Activated CD8-positive, alpha-beta T cell treated with anti-CD3 and anti-CD28 coated beads, Interleukin-2, amount 10 ng/mL, durations not matched to agents 7 days and 5 days (primary cell): ENCODE results near the gene AEN. TPM values are rescaled to one million over a fixed set of nuclear protein-coding genes. Genes with fewer than 3 reads are reported as not detected.
"Not testable (repeated sequence)": the region's sequence is repeated elsewhere in the genome, so short reads cannot be mapped to it uniquely, and the experiment has no call there.

ENCODE experiments used
- ATAC-seq: fragments of 150-1000 bp; cut with Tn5 transposase; one replicate; pipeline ENCODE4 v1.10.0; 2021; ENCODE audit warnings: moderate library complexity
- CTCF ChIA-PET: fragments of 350-600 bp; sonication (Branson Sonifier 250); formaldehyde crosslinking; loops from one replicate; lab custom pipeline; 2021; ENCODE audit warnings: antibody characterized with exemption; lab: Charles Lee
- POLR2A ChIA-PET: fragments of 350-600 bp; sonication (Branson Sonifier 250); formaldehyde crosslinking; loops from one replicate; lab custom pipeline; 2021; ENCODE audit warnings: antibody characterized with exemption; lab: Charles Lee
- DNase-seq: peaks from one replicate; pipeline ENCODE4 v3.0.0-alpha.2; 2020
- H3K27ac Mint-ChIP-seq: one replicate; pipeline ENCODE4 v1.8.0; 2021; ENCODE audit warnings: mild to moderate bottlenecking, mixed read lengths
- H3K27me3 Mint-ChIP-seq: one replicate; pipeline ENCODE4 v1.8.0; 2021; ENCODE audit warnings: low read depth, mixed read lengths
- H3K36me3 Mint-ChIP-seq: one replicate; pipeline ENCODE4 v1.8.0; 2021; ENCODE audit warnings: low read depth, mixed read lengths
- H3K4me1 Mint-ChIP-seq: one replicate; pipeline ENCODE4 v1.8.0; 2021; ENCODE audit warnings: low read depth, mixed read lengths
- H3K4me3 Mint-ChIP-seq: one replicate; pipeline ENCODE4 v1.8.0; 2021; ENCODE audit warnings: mild to moderate bottlenecking, mixed read lengths
- H3K9me3 Mint-ChIP-seq: one replicate; pipeline ENCODE4 v1.8.0; 2022; ENCODE audit warnings: mixed read lengths; ENCODE audit not compliant: insufficient read depth
- total RNA-seq, 2 experiments: library from RNA; stranded (reverse); gene quantifications; one replicate each; pipeline ENCODE4 v1.2.3, GENCODE V29; 2021

The AEN gene
- total RNA-seq, 2 experiments from 2014 or later, result 52.6 to 53.2 TPM

- ATAC-seq, result no peak
These were observed 3.9 kb downstream of the AEN start for GRCh38 chr15:88624971-88625490.

GRCh38 chr15:88625943-88626741 is 5.0 kb downstream of the AEN start:
- ChIA-PET POLR2A (interaction anchor here (1.0 kb wide), 1 partner anchor 159 kb away, joined by 4 read pairs; the partner anchor contains the start of genes MRPL46 and MRPS11), CTCF (interaction anchor here (0.6 to 3.3 kb wide), 5 partner anchors 19 to 581 kb away, joined by 3 to 35 read pairs (median 4); no protein-coding TSS in a partner anchor)
- Mint-ChIP-seq H3K4me3 (peak overlapping the region; percentile 15), H3K4me1 (peaks cover 86% of the 10 kb centered on the region), H3K9me3 (no peaks in the 10 kb centered on the region), H3K36me3 (peaks cover 87% of the 10 kb centered on the region), H3K27ac (peak overlapping the region; percentile 87), H3K27me3 (no peaks in the 10 kb centered on the region)
- DNase-seq (no peak), ATAC-seq (no peak)

More at GRCh38 chr15:88624971-88625490, 3.9 kb downstream of the AEN start:
- POLR2A ChIA-PET, result interaction anchor here (0.6 to 1.9 kb wide), 8 partner anchors 25 to 1102 kb away, joined by 3 to 10 read pairs (median 4); partner anchors contain the start of genes HAPLN3, MRPL46 and MRPS11
- Mint-ChIP-seq H3K4me3 (peak overlapping the region; percentile 94), H3K36me3 (peaks cover 79% of the 10 kb centered on the region), H3K9me3 (no peaks in the 10 kb centered on the region), H3K27ac (peak overlapping the region; percentile 90), H3K4me1 (peaks cover 84% of the 10 kb centered on the region), H3K27me3 (no peaks in the 10 kb centered on the region)
- CTCF ChIA-PET, result interaction anchor here (0.6 to 3.3 kb wide), 36 partner anchors 9 to 574 kb away, joined by 3 to 35 read pairs (median 4); partner anchors contain the start of genes ACAN, MRPL46 and MRPS11
- no peak for DNase-seq

GRCh38 chr15:88627463-88627862 is 6.3 kb downstream of the AEN start:
- CTCF ChIA-PET, result interaction anchor here (0.7 to 1.1 kb wide), 2 partner anchors 21 to 31 kb away, joined by 3 to 4 read pairs; no protein-coding TSS in a partner anchor
- Mint-ChIP-seq H3K4me1 (peaks cover 96% of the 10 kb centered on the region), H3K4me3 (peak overlapping the region; percentile 59), H3K27ac (peak overlapping the region; percentile 87), H3K27me3 (no peaks in the 10 kb centered on the region), H3K36me3 (peaks cover 90% of the 10 kb centered on the region), H3K9me3 (no peaks in the 10 kb centered on the region)
- peak; percentile 88 for DNase-seq
- peak; percentile 78 for ATAC-seq
- POLR2A ChIA-PET, result no interaction called here

- peaks cover 90% of the 10 kb centered on the region for H3K36me3 Mint-ChIP-seq
- H3K4me3 Mint-ChIP-seq, result peak overlapping the region; percentile 59
- H3K9me3 Mint-ChIP-seq, result no peaks in the 10 kb centered on the region
- ATAC-seq, result no peak
- peak overlapping the region; percentile 87 for H3K27ac Mint-ChIP-seq
- ChIA-PET CTCF (interaction anchor here (1.1 kb wide), 1 partner anchor 30 kb away, joined by 4 read pairs; no protein-coding TSS in a partner anchor), POLR2A (no interaction called here)
- DNase-seq, result no peak
- peaks cover 95% of the 10 kb centered on the region for H3K4me1 Mint-ChIP-seq
- no peaks in the 10 kb centered on the region for H3K27me3 Mint-ChIP-seq
These were observed 7.0 kb downstream of the AEN start for GRCh38 chr15:88628018-88628654.

- Mint-ChIP-seq H3K27me3 (no peaks in the 10 kb centered on the region), H3K4me3 (no peak overlapping the region), H3K9me3 (no peaks in the 10 kb centered on the region), H3K27ac (peak overlapping the region; percentile 81), H3K36me3 (peaks cover 89% of the 10 kb centered on the region), H3K4me1 (peaks cover 91% of the 10 kb centered on the region)
- POLR2A ChIA-PET, result no interaction called here
- ATAC-seq (no peak), DNase-seq (no peak)
- CTCF ChIA-PET, result no interaction called here
These were observed 7.9 kb downstream of the AEN start for GRCh38 chr15:88629071-88629470.

GRCh38 chr15:88630141-88630721 is 9.1 kb downstream of the AEN start:
- POLR2A ChIA-PET, result interaction anchor here (1.4 to 1.7 kb wide), 2 partner anchors 8 to 9 kb away, joined by 3 to 7 read pairs; partner anchors contain the start of gene AEN
- Mint-ChIP-seq H3K27me3 (no peaks in the 10 kb centered on the region), H3K9me3 (no peaks in the 10 kb centered on the region), H3K4me3 (peak overlapping the region; percentile 45), H3K27ac (peak overlapping the region; percentile 81), H3K36me3 (peaks cover 86% of the 10 kb centered on the region), H3K4me1 (peaks cover 90% of the 10 kb centered on the region)
- DNase-seq, result no peak
- ATAC-seq, result peak; percentile 15
- CTCF ChIA-PET, result no interaction called here

GRCh38 chr15:88630798-88631463 is 9.8 kb downstream of the AEN start:
- peaks cover 92% of the 10 kb centered on the region for H3K4me1 Mint-ChIP-seq
- no peak overlapping the region for H3K4me3 Mint-ChIP-seq
- peaks cover 86% of the 10 kb centered on the region for H3K36me3 Mint-ChIP-seq
- H3K27me3 Mint-ChIP-seq, result no peaks in the 10 kb centered on the region
- CTCF ChIA-PET, result no interaction called here
- H3K9me3 Mint-ChIP-seq, result no peaks in the 10 kb centered on the region
- POLR2A ChIA-PET, result interaction anchor here (0.7 to 1.7 kb wide), 3 partner anchors 9 to 349 kb away, joined by 3 to 7 read pairs (median 5); partner anchors contain the start of gene AEN
- DNase-seq (no peak), ATAC-seq (no peak)
- peak overlapping the region; percentile 81 for H3K27ac Mint-ChIP-seq

- POLR2A ChIA-PET, result interaction anchor here (0.7 to 1.7 kb wide), 4 partner anchors 10 to 349 kb away, joined by 3 to 7 read pairs (median 5); partner anchors contain the start of gene AEN
- no peak for ATAC-seq
- no peaks in the 10 kb centered on the region for H3K27me3 Mint-ChIP-seq
- peaks cover 92% of the 10 kb centered on the region for H3K4me1 Mint-ChIP-seq
- H3K9me3 Mint-ChIP-seq, result no peaks in the 10 kb centered on the region
- no peak overlapping the region for H3K4me3 Mint-ChIP-seq
- no peak for DNase-seq
- CTCF ChIA-PET, result no interaction called here
- peak overlapping the region; percentile 81 for H3K27ac Mint-ChIP-seq
- H3K36me3 Mint-ChIP-seq, result peaks cover 88% of the 10 kb centered on the region
These were observed 10.4 kb downstream of the AEN start for GRCh38 chr15:88631464-88632028.

- H3K4me3 Mint-ChIP-seq, DNase-seq, H3K27me3 Mint-ChIP-seq, ATAC-seq, H3K9me3 Mint-ChIP-seq: not testable (repeated sequence)
- Mint-ChIP-seq H3K27ac (peak overlapping the region; percentile 70), H3K36me3 (peaks cover 86% of the 10 kb centered on the region), H3K4me1 (peaks cover 92% of the 10 kb centered on the region)
- ChIA-PET CTCF (interaction anchor here (0.6 to 1.4 kb wide), 2 partner anchors 11 to 383 kb away, joined by 3 to 4 read pairs; no protein-coding TSS in a partner anchor), POLR2A (interaction anchor here (1.4 kb wide), 1 partner anchor 11 kb away, joined by 5 read pairs; the partner anchor contains the start of gene AEN)
These were observed 11.7 kb downstream of the AEN start for GRCh38 chr15:88632797-88633196.

- H3K27ac Mint-ChIP-seq, result peak overlapping the region; percentile 63
- peaks cover 86% of the 10 kb centered on the region for H3K4me1 Mint-ChIP-seq
- H3K36me3 Mint-ChIP-seq, result peaks cover 72% of the 10 kb centered on the region
- ChIA-PET POLR2A (interaction anchor here (1.0 to 2.8 kb wide), 5 partner anchors 12 to 454 kb away, joined by 3 to 14 read pairs (median 5); partner anchors contain the start of genes ABHD2, MRPL46 and MRPS11), CTCF (interaction anchor here (1.7 to 1.9 kb wide), 2 partner anchors 167 to 270 kb away, joined by 5 to 6 read pairs; partner anchors contain the start of genes MRPL46 and MRPS11)
- ATAC-seq (no peak), DNase-seq (no peak)
- no peak overlapping the region for H3K4me3 Mint-ChIP-seq
- H3K9me3 Mint-ChIP-seq, result no peaks in the 10 kb centered on the region
- H3K27me3 Mint-ChIP-seq, result no peaks in the 10 kb centered on the region
These were observed 13.3 kb downstream of the AEN start for GRCh38 chr15:88634449-88634848.
